Fibroblast of mammary gland (primary cell): ENCODE measurements around the gene PLPP4.

Source experiments
- DNase-seq: peaks from one replicate; pipeline ENCODE4 v3.0.0-alpha.2; 2010; ENCODE audit warnings: low read depth
- H3K4me3 ChIP-seq: 2 replicates; pipeline ENCODE4 v1.5.1; 2011; ENCODE audit warnings: low read depth, mild to moderate bottlenecking, low read length, moderate library complexity; ENCODE audit not compliant: control insufficient read depth
- TF ChIP-seq, protein P1 (sequence below): conservative IDR thresholded peaks from 2 replicates; pipeline ENCODE4 v1.5.1; 2011; ENCODE audit warnings: low read depth, low read length, inconsistent platforms; ENCODE audit not compliant: control insufficient read depth, insufficient read depth

PLPP4 gene

DNA sequence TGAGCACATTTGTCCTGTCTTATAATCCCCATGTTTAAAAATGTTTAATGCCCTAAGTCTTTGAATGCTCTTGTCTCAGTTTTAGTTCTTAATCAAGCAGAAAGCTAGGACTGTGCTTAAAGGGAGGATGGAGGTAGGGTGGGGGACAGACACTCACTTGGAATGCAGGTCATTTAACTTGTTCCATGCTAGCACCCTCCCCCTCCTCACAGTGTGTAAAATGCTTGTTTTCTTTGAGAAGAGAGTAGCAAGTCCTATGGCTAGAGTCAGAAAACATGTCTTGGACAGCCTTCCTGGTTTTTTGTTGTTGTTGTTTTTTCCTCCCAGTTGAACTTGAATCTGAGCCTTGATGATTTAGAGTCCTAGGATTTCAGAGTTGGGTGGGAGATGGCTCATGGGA lies 114.2 kb downstream of the PLPP4 start:
- DNase-seq = no peak
- TF ChIP-seq, protein P1, sequence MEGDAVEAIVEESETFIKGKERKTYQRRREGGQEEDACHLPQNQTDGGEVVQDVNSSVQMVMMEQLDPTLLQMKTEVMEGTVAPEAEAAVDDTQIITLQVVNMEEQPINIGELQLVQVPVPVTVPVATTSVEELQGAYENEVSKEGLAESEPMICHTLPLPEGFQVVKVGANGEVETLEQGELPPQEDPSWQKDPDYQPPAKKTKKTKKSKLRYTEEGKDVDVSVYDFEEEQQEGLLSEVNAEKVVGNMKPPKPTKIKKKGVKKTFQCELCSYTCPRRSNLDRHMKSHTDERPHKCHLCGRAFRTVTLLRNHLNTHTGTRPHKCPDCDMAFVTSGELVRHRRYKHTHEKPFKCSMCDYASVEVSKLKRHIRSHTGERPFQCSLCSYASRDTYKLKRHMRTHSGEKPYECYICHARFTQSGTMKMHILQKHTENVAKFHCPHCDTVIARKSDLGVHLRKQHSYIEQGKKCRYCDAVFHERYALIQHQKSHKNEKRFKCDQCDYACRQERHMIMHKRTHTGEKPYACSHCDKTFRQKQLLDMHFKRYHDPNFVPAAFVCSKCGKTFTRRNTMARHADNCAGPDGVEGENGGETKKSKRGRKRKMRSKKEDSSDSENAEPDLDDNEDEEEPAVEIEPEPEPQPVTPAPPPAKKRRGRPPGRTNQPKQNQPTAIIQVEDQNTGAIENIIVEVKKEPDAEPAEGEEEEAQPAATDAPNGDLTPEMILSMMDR = no peak
- H3K4me3 ChIP-seq = no peak overlapping the region

DNA sequence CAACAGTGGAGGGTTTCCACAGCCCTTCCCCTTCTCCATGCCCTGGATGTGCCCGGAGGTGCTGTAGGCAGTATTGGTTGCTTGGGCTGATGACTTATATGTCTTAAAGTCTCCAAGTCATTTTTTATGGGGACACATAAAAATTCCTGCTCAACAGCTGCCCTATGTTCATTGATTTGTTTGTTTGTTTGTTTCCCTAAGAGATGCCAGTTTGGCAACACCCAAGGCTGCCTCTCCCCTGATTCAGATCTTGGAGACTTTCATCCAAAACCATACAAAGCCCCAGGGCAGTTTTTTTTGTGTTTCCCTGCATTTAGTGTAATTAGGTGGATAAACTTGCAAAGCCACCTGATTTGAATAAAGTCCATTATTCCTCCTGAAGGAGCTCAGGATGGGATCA lies 115.3 kb downstream of the PLPP4 start:
- H3K4me3 ChIP-seq = no peak overlapping the region
- TF ChIP-seq, protein P1 = no peak
- DNase-seq = no peak

DNA sequence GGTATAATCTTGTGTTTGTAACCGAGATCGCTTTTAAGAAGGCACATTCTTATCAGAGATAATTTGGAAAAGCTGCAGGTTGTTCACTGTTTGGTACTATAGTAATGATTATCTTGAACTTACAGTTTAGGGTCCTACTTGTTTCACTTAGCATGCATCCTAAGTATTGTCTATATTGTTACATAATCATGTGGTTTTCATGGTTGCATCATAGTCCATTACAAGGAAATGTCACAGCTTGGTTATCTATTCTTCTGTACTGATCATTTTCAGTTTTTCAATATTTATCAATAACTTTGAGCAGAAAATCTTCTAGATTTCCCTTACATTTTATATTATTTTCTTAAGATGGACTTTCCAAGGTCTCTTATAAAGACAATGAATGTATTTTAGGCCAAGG lies 116.3 kb downstream of the PLPP4 start:
- TF ChIP-seq, protein P1 = no peak
- DNase-seq = no peak
- H3K4me3 ChIP-seq = no peak overlapping the region

DNA sequence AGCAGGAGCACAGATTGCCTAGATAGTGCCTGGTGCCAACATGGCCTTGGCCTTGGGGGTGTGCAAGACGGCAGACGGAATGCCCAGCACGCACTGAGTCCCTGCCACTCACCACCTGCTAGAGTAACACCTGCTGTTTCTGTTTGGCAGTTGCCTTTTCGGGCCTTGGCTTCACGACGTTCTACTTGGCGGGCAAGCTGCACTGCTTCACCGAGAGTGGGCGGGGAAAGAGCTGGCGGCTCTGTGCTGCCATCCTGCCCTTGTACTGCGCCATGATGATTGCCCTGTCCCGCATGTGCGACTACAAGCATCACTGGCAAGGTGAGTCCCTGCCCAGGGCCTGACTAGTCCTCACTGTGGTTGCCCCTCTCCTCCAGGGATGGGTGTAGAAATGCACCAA lies 118.0 kb downstream of the PLPP4 start:
- DNase-seq = no peak
- TF ChIP-seq, protein P1 = no peak
- H3K4me3 ChIP-seq = no peak overlapping the region

DNA sequence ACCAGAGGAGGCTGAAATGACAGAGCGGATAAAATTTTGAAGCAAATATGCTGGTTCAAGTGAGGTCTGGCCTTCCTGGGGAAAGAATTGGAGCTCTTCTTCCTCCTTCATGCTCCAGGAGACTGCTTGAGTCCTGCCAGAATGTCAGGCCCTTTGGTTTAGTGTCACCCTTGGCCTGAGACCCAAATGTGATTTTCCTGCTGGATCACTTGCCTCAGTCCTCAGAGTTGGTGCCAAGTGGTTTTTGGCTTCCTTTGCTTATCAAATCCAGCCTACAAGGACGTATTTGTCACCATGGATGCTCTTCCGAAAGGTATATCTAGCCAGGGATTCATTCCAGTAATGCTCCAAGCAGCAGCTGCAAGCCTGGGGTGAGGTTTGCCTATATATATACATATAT lies 118.4 kb downstream of the PLPP4 start:
- no peak for DNase-seq
- no peak overlapping the region for H3K4me3 ChIP-seq
- TF ChIP-seq, protein P1 = no peak

DNA sequence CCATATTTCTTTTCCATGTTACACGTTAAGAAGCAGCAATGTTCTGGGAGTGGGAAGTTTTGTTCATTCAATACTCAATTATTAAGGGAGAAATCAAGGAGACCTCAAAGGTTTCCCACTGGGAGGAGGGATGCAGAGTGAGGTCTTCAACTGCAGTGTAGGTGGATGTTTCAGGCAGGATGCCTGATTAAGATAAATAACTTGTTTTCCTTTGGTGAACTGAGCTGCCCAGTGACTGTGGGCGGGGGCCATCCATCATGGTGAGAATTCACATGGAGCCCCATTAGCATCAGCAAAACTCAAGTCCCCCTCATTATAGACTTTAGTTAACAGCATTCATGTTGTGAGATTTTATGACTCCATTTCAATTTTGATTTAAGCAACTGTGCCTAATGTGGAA lies 121.1 kb downstream of the PLPP4 start:
- TF ChIP-seq, protein P1 = no peak
- DNase-seq = no peak
- H3K4me3 ChIP-seq = no peak overlapping the region

DNA sequence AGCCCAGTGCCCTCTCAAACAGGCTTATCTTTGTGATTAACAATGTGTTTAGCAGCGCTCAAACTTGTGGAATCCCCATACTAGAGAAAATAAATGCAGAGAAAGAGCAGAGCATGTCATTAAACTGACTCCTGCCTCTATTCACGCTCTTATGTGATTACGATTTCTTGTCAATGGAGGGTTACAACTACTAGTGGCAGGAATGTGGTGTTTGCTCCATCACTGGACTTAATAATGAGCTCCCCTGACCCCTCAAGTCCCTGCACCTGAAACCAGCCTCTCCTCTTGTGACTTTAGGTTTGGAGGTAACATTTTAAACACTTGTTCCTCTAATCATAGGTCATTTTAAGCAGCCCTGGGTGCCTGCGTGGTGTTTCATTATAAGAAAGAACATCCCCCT lies 121.9 kb downstream of the PLPP4 start:
- TF ChIP-seq, protein P1 = no peak
- H3K4me3 ChIP-seq = no peak overlapping the region
- DNase-seq = no peak
